ENCODE measurements around the gene EXD3. TPM values are rescaled to one million over a fixed set of nuclear protein-coding genes. Genes with fewer than 3 reads are reported as not detected.
"Not testable (repeated sequence)": the region's sequence is repeated elsewhere in the genome, so short reads cannot be mapped to it uniquely, and the experiment has no call there.

Gene EXD3
- polyA plus RNA-seq (ENCODE audit: insufficient read length): 16.6 TPM

GRCh38 chr9:137422604-137423513 is at the start of gene EXD3, which contains the start of gene NOXA1:
EXD3 (minus strand) TSS chr9:137423162; CDS start chr9:137395357, 27,805 bp downstream.
NOXA1 (plus strand) TSS chr9:137423393; CDS start chr9:137423530, 137 bp downstream.
- DNase-seq: peak; percentile 89

- no peak for DNase-seq
These were observed 47.8 kb upstream of the EXD3 start for GRCh38 chr9:137470785-137471184.

- DNase-seq: no peak
These were observed 44.9 kb upstream of the EXD3 start for GRCh38 chr9:137467896-137468295.

DNA sequence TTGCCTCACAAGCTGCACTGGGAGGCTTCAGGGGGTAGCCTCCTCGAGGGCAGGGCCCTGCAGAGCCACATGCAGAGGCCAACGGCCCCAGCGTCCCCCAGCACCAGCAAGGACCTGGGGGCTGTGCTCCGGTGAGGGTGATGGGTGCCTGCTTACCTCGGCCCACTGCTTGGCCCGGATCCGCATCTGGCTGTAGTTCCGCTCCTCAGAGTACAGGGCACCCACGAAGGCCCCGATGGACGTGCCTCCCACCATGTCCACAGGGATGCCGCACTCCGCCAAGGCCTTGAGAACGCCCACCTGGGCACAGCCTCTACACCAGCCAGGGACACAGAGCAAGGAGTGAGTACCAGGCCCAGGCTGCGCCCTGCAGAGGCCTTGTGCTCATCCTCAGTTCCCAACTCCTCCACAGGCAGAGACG is 44.2 kb upstream of the EXD3 start:
- DNase-seq: no peak

DNA sequence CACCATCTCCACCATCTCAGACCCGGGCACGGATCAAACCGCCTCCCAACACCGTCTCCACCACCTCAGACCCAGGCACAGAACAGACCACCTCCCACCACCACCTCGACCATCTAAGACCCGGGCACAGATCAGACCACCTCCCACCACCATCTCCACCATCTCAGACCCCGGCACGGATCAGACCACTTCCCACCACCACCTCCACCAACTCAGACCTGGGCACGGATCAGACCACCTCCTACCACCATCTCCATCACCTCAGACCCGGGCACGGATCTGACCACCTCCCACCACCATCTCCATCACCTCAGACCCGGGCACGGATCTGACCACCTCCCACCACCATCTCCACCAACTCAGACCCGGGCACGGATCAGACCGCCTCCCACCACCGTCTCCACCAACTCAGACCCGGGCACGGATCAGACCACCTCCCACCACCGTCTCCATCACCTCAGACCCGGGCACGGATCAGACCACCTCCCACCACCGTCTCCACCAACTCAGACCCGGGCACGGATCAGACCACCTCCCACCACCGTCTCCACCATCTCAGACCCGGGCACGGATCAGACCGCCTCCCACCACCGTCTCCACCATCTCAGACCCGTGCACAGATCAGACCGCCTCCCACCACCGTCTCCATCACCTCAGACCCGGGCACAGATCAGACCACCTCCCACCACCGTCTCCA is 43.6 kb upstream of the EXD3 start:
- not testable (repeated sequence) for DNase-seq

DNA sequence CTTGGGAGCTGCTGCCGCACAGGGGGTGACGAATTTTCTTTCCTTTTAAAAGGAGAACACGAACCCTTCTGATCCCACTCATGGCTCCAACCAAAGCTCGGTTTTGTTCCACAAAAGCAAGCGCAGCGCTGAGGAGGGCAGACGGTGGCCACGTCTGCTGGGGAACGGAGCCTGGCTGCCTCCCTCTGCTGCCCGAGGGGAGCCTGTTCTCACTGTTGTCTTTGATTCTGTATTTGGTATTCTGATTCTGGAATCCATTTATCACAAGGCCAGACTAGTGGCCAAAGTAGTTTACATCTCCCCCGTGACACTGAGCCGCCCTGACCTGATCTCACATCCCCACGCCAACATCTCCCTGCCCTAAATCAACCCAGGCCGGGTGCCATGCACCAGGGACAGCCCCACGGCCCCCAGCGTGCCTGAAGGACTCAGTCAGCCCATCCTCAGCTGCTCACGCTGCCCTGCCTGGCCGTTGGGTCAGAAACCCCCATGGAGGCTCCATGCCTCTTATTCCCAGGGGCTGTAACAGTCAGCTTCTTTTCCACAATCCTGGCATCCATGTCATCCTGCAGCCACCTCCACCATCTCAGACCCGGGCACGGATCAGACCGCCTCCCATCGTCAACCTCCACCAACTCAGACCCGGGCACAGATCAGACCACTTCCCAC is 42.9 kb upstream of the EXD3 start:
- DNase-seq: no peak

GRCh38 chr9:137465000-137465719 is 42.2 kb upstream of the EXD3 start:
- no peak for DNase-seq

GRCh38 chr9:137464291-137464999 is 41.5 kb upstream of the EXD3 start:
- DNase-seq: no peak

GRCh38 chr9:137463931-137464290 is 40.9 kb upstream of the EXD3 start:
- no peak for DNase-seq

- DNase-seq: no peak
These were observed 40.3 kb upstream of the EXD3 start for GRCh38 chr9:137462986-137463930.

GRCh38 chr9:137462396-137462985 is 39.5 kb upstream of the EXD3 start:
- no peak for DNase-seq

GRCh38 chr9:137461663-137462395 is 38.9 kb upstream of the EXD3 start:
- no peak for DNase-seq

DNA sequence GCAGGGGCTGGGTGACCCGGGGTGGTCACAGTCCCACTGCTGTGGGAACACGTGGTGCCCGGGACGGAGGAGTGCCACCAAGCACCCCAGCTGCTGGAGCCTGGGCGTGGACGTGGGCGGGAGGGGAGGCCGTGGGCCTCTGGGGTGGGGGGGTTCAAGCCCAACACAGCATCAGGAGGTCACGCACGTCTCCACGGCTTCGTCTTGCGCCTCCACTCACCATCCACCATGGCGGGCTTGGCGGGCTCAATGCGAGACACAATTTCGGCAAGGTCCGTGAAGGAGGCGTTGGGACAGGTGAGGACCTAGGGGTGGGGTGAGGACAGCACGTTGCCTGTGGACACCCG is 38.3 kb upstream of the EXD3 start:
- no peak for DNase-seq

- no peak for DNase-seq
These were observed 37.7 kb upstream of the EXD3 start for GRCh38 chr9:137460363-137461315.

GRCh38 chr9:137459601-137460362 is 36.8 kb upstream of the EXD3 start:
- no peak for DNase-seq

- DNase-seq: peak; percentile 92
These were observed 36.2 kb upstream of the EXD3 start, which contains the start of gene NSMF for GRCh38 chr9:137459152-137459600. NSMF (minus strand) TSS chr9:137459334; CDS start chr9:137459102, 232 bp downstream.
